Measurements from ENCODE around the gene PBX2.

PBX2 gene

GRCh38 chr6:32222333-32223230, 32.6 kb upstream of the PBX2 start:
- no peaks in the 10 kb centered on the region for H3K4me1 ChIP-seq (ENCODE audit: insufficient read depth, low read length, severe bottlenecking)
- H3F3A ChIP-seq (ENCODE audit: insufficient read depth, low read length) = no peaks in the 10 kb centered on the region
- H3K79me2 ChIP-seq (ENCODE audit: insufficient read depth, low read length) = no peaks in the 10 kb centered on the region
- no peaks in the 10 kb centered on the region for H3K9me3 ChIP-seq (ENCODE audit: low read length)
- no peaks in the 10 kb centered on the region for H3K9me2 ChIP-seq (ENCODE audit: low read depth, low read length)
- H4K20me1 ChIP-seq (ENCODE audit: insufficient read depth, low read length) = no peaks in the 10 kb centered on the region
- no peak overlapping the region for H3K4me2 ChIP-seq (ENCODE audit: low read length)
- H3K36me3 ChIP-seq (ENCODE audit: insufficient read depth, low read length) = no peaks in the 10 kb centered on the region
- no peaks in the 10 kb centered on the region; the same call in 1 of the 2 replicates for H3K27me3 ChIP-seq (ENCODE audit: insufficient read depth, low read length)
- H2AFZ ChIP-seq (ENCODE audit: low read length) = no peak overlapping the region
- H3K9ac ChIP-seq (ENCODE audit: low read length) = no peak overlapping the region
- TF ChIP-seq EZH2 (IDR thresholded peaks at IDR 0.05; ENCODE audit: borderline replicate concordance, low read length) (no peak), CTCF (IDR thresholded peaks at IDR 0.05; ENCODE audit: low read length) (no peak)
- H3K4me3 ChIP-seq (ENCODE audit: low read depth, low read length, poor library complexity, severe bottlenecking) = no peak overlapping the region
- no peak overlapping the region for H3K27ac ChIP-seq (ENCODE audit: low read depth, low read length, poor library complexity, severe bottlenecking)

DNA sequence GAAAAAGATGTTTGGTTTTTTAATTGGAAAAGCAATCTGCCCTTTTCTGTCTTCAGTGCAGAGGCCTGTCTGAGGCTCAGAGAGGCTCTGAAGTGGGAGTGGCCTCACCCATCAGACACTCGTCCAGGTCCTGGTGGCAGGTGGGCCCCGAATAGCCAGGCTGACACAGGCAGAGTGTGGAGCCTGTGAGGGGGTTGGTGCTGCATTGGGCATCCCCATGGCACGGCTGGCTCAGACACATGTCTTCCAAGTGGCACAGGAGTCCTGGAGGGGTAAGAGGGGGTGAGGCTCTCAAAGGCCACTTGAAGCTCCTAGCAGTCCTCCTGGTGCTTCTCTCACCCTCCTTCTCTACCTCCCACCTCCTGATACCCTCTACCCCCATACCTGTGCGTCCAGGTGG, 30.0 kb upstream of the PBX2 start:
- H3K79me2 ChIP-seq (ENCODE audit: insufficient read depth, low read length) = no peaks in the 10 kb centered on the region
- no peak overlapping the region for H2AFZ ChIP-seq (ENCODE audit: low read length)
- H3K9ac ChIP-seq (ENCODE audit: low read length) = no peak overlapping the region
- TF ChIP-seq EZH2 (IDR thresholded peaks at IDR 0.05; ENCODE audit: borderline replicate concordance, low read length) (no peak), CTCF (IDR thresholded peaks at IDR 0.05; ENCODE audit: low read length) (no peak)
- no peak overlapping the region for H3K27ac ChIP-seq (ENCODE audit: low read depth, low read length, poor library complexity, severe bottlenecking)
- no peaks in the 10 kb centered on the region for H3K9me3 ChIP-seq (ENCODE audit: low read length)
- no peaks in the 10 kb centered on the region for H3K9me2 ChIP-seq (ENCODE audit: low read depth, low read length)
- no peak overlapping the region for H3K4me3 ChIP-seq (ENCODE audit: low read depth, low read length, poor library complexity, severe bottlenecking)
- no peaks in the 10 kb centered on the region for H4K20me1 ChIP-seq (ENCODE audit: insufficient read depth, low read length)
- no peaks in the 10 kb centered on the region; the same call in 1 of the 2 replicates for H3K27me3 ChIP-seq (ENCODE audit: insufficient read depth, low read length)
- H3K36me3 ChIP-seq (ENCODE audit: insufficient read depth, low read length) = no peaks in the 10 kb centered on the region
- no peak overlapping the region for H3K4me2 ChIP-seq (ENCODE audit: low read length)
- H3K4me1 ChIP-seq (ENCODE audit: insufficient read depth, low read length, severe bottlenecking) = no peaks in the 10 kb centered on the region
- no peaks in the 10 kb centered on the region for H3F3A ChIP-seq (ENCODE audit: insufficient read depth, low read length)

- H3K9ac ChIP-seq (ENCODE audit: low read length) = no peak overlapping the region
Observed at GRCh38 chr6:32218167-32218566, 28.2 kb upstream of the PBX2 start.

More at GRCh38 chr6:32218167-32218566, 28.2 kb upstream of the PBX2 start:
- no peaks in the 10 kb centered on the region for H3K79me2 ChIP-seq (ENCODE audit: insufficient read depth, low read length)
- H3K4me2 ChIP-seq (ENCODE audit: low read length) = no peak overlapping the region
- no peak overlapping the region for H3K4me3 ChIP-seq (ENCODE audit: low read depth, low read length, poor library complexity, severe bottlenecking)
- H3K9me2 ChIP-seq (ENCODE audit: low read depth, low read length) = no peaks in the 10 kb centered on the region
- no peak for TF ChIP-seq EZH2 (IDR thresholded peaks at IDR 0.05; ENCODE audit: borderline replicate concordance, low read length)
- no peak for TF ChIP-seq CTCF (IDR thresholded peaks at IDR 0.05; ENCODE audit: low read length)
- no peaks in the 10 kb centered on the region; the same call in 1 of the 2 replicates for H3K27me3 ChIP-seq (ENCODE audit: insufficient read depth, low read length)
- no peaks in the 10 kb centered on the region for H3K9me3 ChIP-seq (ENCODE audit: low read length)
- no peaks in the 10 kb centered on the region for H3K4me1 ChIP-seq (ENCODE audit: insufficient read depth, low read length, severe bottlenecking)
- no peak overlapping the region for H2AFZ ChIP-seq (ENCODE audit: low read length)
- no peak overlapping the region for H3K27ac ChIP-seq (ENCODE audit: low read depth, low read length, poor library complexity, severe bottlenecking)
- H3F3A ChIP-seq (ENCODE audit: insufficient read depth, low read length) = no peaks in the 10 kb centered on the region
- H3K36me3 ChIP-seq (ENCODE audit: insufficient read depth, low read length) = no peaks in the 10 kb centered on the region
- no peaks in the 10 kb centered on the region for H4K20me1 ChIP-seq (ENCODE audit: insufficient read depth, low read length)

Measured in OCI-LY1 (cell line).